Measurements from ENCODE around the gene VWA1. TPM values are rescaled to one million over a fixed set of nuclear protein-coding genes. Genes with fewer than 3 reads are reported as not detected.
"Not testable (repeated sequence)": the region's sequence is repeated elsewhere in the genome, so short reads cannot be mapped to it uniquely, and the experiment has no call there.

VWA1 gene
- polyA plus RNA-seq, 1 donor: 72.5 TPM

DNA sequence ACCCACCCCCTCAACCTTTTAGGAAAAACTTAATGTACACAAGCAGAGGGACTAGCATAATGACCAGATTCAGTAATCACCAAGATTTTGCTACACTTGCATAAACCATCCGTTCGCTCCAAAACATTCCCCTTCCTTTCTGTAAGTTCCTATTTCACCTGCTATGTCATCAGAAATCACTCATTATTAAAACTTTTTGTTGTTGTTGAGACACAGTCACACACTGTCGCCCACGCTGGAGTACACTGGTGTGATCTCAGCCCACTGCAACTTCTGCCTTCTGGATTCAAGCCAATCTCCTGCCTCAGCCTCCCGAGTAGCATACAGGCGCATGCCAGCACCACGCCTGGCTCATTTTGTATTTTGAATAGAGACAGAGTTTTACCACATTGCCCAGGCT lies 31.8 kb upstream of the VWA1 start:
- DNase-seq: no peak

DNA sequence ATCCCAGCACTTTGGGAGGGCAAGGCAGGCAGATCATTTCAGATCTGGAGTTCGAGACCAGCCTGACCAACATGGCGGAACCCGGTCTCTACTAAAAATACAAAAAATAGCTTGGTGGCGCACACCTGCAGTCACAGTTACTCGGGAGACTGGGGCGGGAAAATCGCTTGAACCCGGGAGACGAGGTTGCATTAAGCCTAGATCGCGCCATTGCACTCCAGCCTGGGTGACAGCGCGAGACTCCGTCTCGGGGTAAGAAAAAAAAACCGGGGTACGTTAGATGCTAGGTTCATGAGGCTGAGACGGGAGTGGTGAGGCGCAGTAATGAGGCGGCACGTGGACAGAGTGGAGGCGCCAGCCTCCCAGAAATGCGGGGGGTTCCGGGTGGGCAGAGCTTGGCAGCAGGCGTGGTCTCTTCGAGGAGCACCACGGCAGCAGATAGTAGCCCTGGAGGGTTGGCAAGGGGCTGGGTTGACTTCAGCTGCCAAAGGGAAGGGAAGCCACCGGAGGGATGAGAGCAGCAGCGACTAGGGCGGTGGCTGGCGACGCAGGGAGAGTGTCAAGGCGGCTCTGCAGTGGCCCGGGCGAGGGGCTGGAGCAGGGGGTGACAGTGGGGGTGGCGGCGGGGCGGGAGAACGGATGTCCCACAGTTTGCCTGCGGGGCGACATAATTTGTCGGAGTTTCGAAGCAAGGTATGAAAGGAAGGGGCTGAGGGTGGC lies 29.2 kb upstream of the VWA1 start:
- no peak for DNase-seq

- DNase-seq: peak; percentile 95
Measured at GRCh38 chr1:1406821-1407635, 28.5 kb upstream of the VWA1 start, which contains the start of gene MRPL20. TSS of gene MRPL20 (minus strand) at chr1:1407293. CDS start at chr1:1407217, 76 bp downstream.

- DNase-seq: no peak
Measured at GRCh38 chr1:1407636-1408318, 27.7 kb upstream of the VWA1 start.

DNA sequence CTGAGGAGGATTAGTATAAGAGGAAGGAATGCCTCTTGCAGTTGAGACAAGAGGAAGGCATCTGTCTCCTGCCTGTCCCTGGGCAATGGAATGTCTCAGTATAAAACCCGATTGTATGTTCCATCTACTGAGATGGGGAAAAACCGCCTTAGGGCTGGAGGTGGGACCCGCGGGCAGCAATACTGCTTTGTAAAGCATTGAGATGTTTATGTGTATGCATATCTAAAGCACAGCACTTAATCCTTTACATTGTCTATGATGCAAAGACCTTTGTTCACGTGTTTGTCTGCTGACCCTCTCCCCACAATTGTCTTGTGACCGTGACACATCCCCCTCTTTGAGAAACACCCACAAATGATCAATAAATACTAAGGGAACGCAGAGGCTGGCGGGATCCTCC lies 25.3 kb upstream of the VWA1 start:
- not testable (repeated sequence) for DNase-seq

DNA sequence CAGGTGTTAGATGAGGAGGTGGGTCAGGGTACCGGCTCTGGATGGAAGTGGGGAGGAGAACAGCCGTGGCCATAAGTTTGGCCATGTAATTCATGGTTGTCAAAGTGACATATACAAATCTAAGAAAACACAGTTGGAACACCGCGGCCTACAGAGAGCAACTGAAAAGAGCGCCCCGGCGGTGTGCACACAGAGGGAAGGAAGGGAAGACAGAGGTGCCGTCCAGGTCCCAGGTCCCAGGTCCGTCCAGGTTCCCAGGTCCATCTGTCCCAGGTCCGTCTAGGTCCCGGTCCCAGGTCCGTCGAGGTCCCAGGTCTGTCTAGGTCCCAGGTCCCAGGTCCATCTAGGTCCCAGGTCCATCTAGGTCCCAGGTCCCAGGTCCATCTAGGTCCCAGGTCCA lies 23.9 kb upstream of the VWA1 start:
- no peak for DNase-seq

GRCh38 chr1:1412311-1412902 lies 23.1 kb upstream of the VWA1 start:
- not testable (repeated sequence) for DNase-seq

DNA sequence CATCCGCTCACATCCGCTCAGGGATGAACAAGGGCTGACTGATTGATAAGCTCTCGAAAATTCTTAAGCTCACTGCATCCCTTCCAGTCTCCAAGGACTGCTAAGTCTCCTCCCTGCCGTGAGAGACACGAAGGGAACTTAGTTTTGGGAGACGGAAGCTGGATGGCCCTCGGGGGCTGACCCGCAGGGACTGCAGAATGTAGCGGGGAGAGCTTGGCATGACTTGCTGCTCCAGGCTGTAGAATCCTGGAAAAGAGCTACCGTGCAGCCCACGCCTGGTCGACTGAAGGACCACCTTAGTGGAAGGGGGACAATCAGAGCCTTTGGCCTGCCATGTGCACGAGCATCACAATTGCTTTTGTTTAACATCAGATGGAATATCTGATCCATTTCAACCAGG lies 19.7 kb upstream of the VWA1 start:
- no peak for DNase-seq

GRCh38 chr1:1417396-1417795 lies 18.1 kb upstream of the VWA1 start:
- DNase-seq: not testable (repeated sequence)

GRCh38 chr1:1417825-1418463 lies 17.5 kb upstream of the VWA1 start:
- DNase-seq: not testable (repeated sequence)

GRCh38 chr1:1418464-1419362 lies 16.8 kb upstream of the VWA1 start:
- DNase-seq: no peak

- DNase-seq: no peak
Measured at GRCh38 chr1:1419363-1419812, 16.1 kb upstream of the VWA1 start.

GRCh38 chr1:1419813-1420653 lies 15.5 kb upstream of the VWA1 start:
- no peak for DNase-seq

DNA sequence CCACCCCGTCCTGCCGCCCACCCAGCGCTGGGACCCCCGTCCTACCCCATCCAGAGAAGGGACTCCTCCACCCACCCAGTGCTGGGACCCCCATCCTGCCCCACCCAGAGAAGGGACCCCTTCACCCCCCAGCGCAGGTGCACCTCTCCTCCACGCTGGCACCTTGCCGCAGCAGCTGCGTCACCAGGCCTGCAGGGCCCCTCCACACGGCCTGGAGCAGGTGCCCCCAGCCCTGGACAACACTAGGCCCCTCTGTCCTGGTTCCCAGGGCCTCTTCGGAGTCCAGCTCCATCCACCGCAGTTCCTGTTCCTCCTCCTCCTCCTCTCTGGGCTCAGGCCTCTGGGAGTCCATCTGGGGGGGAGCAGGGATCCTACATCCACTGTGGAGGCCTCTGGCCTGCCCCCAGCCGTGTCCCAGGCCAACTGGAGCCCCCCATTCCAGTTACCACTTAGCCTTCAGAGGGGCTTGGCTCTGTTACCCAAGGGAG lies 14.8 kb upstream of the VWA1 start:
- DNase-seq: no peak

GRCh38 chr1:1421147-1421906 lies 14.2 kb upstream of the VWA1 start, which contains the start of gene ANKRD65:
TSS of gene ANKRD65 (minus strand) at chr1:1421276. CDS start at chr1:1421005, 271 bp downstream.
- DNase-seq: no peak

- no peak for DNase-seq
Measured at GRCh38 chr1:1421907-1422464, 13.5 kb upstream of the VWA1 start.

GRCh38 chr1:1422465-1423244 lies 12.8 kb upstream of the VWA1 start:
- DNase-seq: no peak

GRCh38 chr1:1423245-1423597 lies 12.3 kb upstream of the VWA1 start:
- no peak for DNase-seq

Measured in hindlimb muscle (tissue), 1 donor.